ENCODE measurements around the gene NUDT2.

NUDT2 gene

DNA sequence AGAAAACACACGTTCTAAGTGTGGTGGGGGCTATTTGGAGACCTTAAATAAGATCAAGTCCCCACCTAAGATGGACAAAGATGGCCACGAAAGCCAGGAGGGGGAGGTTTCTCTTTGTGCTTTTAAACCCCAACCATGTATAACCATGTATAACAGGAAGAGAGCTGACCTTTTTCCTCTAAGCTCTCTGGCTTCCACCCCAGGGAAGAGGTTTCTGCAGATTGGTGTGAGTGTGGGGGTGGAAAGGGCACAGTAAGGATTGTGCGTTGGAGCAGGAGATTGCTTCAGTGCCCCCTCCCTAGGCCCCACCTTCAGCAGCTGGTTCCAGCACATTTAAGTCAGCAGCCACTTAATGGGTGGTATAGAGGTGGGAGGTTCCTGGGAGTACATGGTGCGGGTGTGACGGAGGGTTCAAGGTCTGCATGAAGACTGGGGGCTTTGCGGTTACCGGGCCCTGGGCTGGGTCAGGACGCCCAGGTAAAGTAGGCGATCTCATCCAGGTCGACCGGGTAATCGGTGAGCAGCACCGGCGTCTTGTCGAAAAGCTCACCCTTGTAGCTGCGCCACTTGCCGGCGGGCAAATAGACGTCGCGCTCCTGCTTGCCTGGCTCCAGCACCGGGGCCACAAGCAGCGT is 41.1 kb downstream of the NUDT2 start:
- DNase-seq (ENCODE audit: low read depth in 2 of 2, low spot score in 1 of 2), result no peak

DNA sequence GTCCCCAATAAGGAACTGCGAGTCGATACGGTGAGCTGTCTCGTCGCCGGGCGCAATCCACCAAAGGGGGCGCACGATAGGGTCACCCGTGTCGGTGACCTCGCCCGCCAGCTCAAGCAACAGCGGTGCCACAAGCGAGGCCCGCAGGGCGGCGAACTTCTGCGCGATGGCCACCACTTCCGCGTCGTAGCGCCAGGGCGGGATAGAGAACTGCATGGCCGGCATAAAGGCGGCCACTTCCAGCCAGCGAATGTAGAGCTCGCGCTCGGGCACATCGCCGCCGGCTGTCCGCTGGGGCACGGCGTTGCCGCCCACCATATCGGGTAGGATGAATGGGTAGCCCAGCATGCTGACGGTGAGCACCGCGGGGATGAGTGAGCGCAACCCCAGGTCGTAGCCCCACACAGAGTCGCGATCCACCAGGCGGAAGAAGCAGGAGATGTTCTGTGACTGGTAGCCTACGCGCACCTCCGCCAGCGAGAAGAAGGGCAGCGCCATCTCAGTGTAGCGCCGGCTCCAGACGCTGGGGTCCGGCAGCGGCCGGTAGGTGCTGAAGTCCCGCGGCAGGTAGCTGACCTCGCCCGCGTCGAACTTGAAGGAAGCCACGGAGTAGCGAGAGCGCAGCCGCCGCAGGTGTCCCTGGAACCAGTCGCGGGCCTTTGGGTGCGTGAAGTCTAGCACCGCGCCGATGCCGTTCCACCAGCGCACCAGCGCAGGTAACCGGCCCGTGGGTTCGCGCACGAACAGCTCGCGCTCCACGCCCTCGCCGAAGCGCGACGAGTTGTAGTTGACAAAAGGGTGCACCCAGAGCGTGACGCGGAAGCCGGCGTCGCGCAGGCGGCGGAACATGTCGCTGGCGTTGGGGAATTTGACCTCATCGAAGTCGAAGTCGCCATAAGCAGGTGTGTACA is 41.9 kb downstream of the NUDT2 start:
- DNase-seq (ENCODE audit: low read depth in 2 of 2, low spot score in 1 of 2), result no peak

DNA sequence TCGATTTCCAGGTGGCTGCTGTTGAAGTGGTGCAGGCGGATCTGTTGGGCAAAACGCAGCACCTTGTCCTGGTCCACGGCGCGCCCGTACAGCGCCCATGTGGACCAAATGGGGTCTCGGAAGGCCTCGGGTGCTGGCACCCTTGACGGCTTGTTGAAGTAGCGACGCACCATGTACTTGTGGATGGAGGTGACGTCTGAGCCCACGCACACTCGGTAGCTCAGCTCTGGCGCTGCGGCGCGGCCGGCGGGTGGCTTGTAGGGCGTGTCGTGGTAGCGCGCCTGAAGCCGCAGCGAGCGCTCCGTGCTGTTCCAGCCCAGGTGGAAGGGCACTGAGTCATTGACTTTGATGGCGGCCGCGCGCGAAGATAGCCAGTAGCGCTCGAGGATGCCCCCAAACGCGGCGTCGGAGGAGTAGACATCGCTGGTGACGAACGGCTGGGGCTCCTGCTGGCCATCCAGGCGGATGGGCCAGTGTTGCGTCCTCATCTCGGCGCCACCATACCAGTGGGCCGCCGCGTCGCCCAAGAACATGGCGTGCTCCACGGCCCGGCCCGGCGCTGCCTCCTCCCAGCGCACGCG is 42.6 kb downstream of the NUDT2 start:
- DNase-seq (ENCODE audit: low read depth in 2 of 2, low spot score in 1 of 2), result no peak

DNA sequence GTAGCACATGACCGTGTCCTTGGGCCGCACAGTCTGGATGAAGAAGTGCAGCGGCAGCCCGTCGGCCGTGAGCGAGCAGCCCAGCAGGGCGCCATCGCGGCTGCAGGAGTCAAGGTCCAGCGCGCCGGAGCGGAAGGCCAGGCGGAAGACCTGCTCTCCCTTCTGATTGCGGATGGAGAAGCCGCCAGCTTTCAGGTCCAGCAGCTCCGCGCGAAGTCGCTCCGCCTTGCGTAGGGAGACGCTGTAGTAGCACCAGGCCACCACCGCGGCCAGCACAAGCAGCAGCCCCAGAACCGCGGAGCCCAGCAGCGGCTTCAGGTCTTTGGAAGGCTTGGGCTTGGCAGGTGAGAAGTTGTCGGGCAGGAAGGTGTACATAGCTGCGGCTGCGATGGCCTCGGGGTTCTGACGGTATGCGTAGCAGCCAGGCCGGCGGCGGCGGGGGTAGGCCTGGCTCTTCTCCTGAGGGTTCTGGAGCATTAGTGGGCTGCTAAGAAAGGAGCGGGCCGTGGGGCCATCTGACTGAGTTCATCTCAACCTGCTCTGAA is 43.2 kb downstream of the NUDT2 start:
- DNase-seq (ENCODE audit: low read depth in 2 of 2, low spot score in 1 of 2), result no peak

DNA sequence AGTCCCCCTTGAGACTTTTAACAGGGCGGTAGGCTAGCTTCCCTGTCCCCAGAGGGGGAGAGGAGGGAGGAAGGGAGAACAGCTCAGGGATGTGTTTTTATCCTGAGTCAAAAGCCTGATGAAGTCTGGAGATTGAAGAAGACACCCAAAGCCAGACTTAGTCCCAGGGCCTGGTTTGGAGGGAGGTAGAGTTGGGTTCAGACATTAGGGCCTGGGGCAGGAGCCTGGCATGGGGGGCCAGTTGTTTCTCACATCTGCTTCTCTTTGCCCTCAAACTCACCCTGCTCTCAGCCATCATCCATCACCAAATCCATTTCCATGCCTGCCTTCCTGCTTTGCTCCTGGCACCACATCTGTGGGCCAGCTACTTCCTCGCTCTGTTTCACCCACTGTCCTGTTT is 44.4 kb downstream of the NUDT2 start:
- no peak for DNase-seq (ENCODE audit: low read depth in 2 of 2, low spot score in 1 of 2)

DNA sequence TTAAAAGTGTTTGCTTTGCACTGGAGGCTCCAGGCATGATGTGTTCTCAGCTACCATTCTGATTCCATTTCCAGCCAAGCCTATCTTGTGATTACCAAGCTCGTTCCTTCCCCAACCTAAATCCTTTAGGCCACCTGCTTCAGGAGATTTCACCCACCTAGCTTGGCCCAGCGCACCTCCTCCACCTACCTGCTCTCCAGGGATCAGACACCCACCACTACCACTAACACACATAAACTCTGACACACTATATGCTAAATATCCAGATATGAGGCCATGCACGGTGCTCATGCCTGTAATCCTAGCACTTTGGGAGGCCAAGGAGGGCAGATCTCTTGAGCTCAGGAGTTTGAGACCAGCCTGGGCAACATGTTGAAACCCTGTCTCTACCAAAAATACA is 45.0 kb downstream of the NUDT2 start:
- DNase-seq (ENCODE audit: low read depth in 2 of 2, low spot score in 1 of 2), result no peak

DNA sequence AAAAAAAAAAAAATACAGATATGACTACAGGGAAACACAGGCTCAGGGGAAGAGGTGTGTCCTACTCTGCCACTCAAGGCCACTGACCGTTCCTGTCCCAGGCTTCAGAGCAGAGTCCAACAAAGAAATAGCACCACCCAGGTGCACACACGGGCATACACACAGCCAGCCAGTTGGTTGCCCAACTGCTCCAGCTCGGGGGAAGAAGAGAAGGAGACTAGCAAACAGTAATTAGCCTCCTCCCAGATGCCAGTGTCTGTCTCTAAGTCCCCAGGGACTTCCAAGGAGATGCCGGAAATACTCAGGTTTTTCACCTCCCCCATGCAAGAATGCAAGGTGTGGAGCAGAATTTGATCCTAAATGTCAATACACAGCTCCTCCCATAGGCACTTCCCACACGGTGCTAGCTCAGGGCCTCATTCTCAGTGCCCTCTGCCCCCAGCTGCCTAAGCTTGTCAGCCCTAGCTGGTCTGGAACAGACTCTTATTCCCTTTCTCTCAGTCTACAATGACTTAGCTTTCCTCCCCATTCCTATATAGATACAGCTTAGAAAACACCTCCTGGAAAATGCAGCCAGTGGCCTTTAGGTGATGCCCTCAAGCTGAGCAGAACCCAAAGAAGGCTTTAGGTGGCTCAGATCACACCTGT is 45.7 kb downstream of the NUDT2 start:
- no peak for DNase-seq (ENCODE audit: low read depth in 2 of 2, low spot score in 1 of 2)

DNA sequence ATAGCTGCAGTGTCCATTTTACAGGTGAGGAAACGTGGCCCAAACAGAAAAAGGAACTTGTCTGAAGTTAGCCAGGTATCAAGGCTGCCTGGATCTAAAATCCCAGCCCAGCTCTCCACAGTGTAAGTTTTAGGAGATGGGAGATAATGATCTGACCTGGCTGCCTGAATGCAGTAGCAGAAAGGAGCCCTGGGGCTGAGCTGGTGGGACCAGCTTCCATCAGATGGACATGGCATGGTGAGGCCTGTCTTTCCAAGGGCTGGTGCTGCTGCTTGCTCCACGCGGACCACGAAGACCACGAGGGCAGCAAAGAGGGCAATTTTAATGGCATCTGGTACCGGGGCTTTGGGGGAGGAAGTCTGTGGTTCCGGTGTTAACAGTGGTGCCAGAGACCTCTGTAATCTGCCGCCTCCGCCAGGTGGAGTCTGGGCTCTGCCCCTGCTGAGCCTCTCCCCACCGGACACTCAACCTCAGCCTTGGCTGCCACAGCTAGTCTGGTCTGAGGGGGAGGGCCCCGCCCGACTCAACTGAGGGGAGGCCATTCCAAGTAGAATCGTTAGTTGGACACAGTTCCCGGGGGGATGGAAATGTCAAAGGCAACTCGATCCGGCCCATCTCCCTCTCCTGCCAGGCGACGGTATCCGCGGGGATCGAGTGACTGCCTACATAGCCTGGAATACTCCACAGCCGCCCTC is 46.7 kb downstream of the NUDT2 start:
- DNase-seq (ENCODE audit: low read depth in 2 of 2, low spot score in 1 of 2), result no peak

DNA sequence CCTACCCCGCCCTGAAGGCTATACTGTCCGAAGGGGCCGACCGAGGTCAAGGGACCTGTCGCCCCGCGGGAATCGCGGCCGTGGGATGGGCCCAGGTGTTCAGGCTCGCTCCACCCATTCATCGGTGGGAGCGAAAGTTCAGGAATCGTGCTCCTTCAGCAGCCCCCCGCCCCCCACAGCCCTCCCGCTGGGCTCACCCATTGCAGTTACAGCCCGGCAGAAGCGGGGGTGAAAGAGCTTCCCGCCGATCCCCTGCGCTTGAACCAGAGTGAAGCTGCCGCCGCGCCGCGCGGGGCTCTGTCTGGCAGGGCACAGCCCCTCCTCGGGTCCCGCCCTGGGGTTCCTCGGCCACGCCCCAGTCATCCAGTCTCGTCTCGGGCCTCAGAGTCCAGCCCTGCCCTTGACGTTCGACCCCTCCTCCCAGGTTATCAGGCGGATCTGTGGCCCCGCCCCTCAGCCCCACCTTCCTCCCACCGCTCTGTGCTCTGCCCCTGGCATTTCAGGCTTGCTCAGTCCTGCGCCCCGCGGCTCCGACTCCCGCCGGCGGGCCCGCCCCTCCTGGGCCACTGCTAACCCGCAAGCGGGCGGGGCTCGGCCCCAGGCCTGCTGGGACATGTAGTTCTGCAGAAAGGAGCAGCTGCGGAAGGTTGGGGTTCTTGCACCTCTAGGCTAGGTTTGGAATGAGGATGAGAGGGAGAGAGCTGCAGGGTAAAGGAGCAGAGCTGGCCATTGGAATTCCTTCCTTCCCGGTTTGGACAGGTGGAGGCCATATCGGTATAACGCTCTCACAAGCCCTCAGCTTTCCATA is 47.4 kb downstream of the NUDT2 start, which contains the start of gene MYORG:
Gene MYORG, minus strand, starts transcription at position 303 of the 808 bp plus-strand sequence. CDS start 3,955 bp downstream, outside the sequence.
- peak; percentile 81 to 95 for DNase-seq (ENCODE audit: low read depth in 2 of 2, low spot score in 1 of 2)

DNA sequence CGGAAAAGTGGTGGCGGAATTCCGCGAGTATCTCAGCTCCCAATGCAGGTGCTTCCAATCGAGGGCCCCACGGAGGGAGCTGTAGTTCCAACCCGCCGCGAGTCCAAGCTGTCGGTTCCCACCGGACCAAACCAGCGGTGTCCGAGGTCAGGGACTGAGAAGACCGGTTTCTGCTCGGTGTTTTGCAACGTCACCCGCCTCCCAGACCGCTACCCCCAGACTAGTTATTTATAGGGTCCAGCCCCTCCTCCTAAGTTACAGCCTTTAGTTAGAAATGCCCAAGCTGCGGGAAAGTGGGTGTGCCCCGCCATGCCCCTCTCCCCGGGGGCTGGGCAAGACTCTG is 48.0 kb downstream of the NUDT2 start:
- DNase-seq (ENCODE audit: low read depth in 2 of 2, low spot score in 1 of 2), result no peak

DNA sequence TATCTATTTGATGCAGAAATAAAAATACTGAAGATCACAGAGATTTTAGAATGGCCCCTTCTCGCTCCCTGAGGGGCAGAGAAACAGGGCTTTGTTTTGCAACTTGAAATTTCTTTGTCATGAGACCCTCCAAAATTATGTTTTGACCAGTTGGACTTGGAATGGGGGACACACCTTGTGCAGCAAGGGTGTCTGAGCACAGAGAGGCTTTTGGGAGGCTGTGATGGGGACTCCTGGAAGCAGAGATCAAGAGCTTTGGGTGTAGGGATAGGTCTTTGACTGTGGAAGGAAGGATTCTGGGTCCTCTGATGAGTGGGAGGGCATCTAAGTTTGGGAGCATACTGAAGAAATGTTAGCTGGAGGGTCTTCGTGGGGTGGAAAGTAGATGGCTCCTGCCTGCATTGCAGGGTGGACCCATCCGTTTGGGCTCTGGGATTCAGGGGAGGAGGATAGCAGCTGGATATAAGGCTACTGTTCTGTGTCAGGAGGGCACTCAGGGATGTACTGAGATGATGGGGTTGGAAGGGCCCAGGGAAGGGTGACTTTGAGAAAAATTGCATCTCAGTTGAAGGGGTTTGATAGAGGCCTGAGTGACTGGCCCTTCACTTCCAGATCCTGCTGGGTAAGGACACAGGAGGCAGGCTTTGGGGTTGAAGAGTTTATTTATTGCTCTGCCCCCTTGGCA is 49.1 kb downstream of the NUDT2 start:
- DNase-seq (ENCODE audit: low read depth in 2 of 2, low spot score in 1 of 2), result no peak

DNA sequence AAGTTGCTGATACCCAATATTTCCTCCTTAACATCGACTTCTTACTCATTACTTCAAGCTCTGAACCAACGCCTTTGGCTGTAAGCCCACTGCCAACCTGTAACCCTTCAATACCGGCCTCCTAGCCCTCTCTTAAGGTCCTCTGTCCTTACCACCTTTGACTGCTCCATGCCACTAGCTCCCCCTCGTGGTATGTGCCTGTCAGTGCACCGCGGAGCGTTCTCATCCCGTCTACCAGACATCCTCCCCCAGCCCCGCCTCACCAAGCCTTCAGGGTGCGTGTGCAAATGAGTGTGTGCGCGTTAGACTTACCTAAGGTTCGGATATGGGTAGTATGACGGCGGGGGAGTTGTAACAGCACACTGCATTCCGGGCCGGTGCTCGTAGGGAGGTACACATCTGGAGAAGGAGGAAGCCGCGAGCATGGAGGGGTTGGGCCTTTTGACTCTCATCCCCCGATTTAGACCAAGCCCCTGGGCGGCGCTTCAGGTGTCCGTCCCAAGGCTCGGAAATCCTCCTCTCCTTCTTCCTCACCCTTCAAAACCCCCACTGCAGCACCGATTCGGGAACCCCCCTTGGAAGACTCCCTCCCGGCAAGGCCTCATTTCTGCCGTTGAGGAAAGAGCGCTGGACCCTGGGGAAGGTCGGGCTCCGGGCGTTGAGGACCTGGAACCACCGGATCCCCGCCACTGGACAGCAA is 50.1 kb downstream of the NUDT2 start:
- peak; percentile 72 to 83 for DNase-seq (ENCODE audit: low read depth in 2 of 2, low spot score in 1 of 2)

DNA sequence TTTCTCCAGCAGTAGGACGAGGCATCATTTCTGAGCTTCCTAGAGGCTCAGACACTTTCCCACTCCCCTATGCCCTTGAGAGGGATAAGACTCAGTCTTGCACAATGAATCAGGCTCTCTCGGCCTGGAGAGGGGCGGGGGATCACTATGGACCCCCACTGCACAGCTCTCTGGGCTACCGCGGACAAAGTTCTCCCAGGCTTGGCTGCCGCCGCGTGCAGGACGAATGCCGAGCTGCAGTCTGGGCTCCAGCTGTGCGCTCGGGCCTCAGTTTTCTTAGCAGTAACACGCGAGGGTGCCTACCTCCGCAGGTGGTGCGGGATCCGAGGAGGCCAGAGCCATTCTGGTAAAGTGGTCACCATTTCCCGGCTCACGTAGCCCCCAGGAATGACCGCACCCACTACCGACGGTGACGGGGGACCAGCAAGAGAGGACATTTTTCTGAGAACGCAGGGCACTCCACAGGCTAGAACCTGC is 50.7 kb downstream of the NUDT2 start:
- no peak for DNase-seq (ENCODE audit: low read depth in 2 of 2, low spot score in 1 of 2)

DNA sequence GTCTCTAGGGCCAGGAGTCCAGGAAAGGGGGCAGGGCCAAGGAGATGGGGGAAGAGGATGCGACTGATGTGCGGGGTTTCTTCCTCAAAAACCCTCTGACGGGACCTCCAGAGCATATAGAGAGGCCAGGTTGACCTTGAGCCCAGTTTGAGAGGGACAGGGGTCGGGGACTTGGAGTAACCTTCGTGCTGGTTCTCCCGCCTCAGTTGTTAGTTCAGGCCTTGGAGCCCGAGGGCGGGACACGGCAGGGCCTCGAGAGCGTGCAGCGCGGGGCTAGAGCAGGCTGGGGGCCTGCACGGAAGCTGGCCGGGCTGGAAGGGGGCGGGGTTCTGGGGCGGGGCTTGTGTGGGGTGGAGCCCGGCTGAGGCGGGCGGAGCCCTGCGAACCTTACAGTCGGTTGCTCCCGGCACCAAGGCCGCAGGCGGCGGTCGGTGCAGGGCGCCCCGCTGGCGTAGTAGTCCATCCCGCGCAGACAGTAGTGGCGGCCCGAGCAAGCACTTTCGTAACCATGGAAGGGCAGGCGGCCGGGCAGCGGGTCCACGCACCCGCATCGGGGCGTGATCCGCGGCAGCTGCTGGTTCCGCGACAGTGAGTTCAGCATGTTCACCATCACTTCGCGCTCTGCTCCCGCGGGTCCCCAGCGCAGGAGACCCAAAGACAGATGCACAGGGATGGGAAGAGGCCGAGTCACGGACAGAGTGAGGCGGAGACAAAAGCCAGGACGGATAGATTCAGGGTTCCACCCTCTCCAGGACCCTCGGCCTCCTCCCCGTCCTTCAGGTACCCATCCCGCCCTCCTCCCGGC is 51.3 kb downstream of the NUDT2 start:
- peak in 1 of 2 donors; percentile 59 for DNase-seq (ENCODE audit: low read depth in 2 of 2, low spot score in 1 of 2)

DNA sequence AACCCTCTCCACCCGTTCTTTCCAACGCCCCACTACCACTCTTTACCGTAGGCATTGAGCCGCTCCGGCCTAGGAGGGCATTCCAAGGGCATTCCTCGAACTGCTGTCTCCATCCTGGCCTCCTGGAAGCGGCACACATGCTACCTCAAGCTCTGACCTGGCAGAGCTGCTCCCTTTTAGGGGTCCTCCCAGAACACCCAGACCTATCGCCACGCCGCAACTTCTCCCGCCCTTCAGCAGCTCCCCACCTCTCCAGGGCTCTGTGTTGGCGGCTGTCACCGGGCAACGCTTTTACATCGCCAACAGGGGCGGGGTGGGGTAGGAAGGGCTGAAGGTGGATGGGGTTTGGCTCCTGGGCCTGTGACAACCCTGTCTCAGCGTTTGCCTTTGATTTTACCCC is 52.0 kb downstream of the NUDT2 start:
- no peak for DNase-seq (ENCODE audit: low read depth in 2 of 2, low spot score in 1 of 2)

DNA sequence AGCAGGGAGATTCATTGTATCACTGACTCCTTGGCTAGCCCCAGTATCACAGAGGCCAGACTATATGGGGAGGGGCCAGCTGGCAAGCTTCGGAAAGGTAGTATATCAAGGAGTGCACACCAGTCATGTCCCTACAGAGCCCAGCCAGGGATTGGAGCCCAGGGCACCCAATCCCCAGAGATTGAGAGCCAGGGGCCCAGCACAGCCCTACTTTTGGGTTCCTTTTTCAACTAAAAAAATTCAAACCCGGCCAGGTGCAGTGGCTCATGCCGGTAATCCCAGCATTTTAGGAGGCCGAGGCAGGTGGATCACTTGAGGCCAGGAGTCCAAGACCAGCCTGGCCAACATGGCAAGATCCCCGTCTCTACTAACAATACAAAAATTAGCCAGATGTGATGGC is 52.7 kb downstream of the NUDT2 start:
- DNase-seq (ENCODE audit: low read depth in 2 of 2, low spot score in 1 of 2), result no peak

DNA sequence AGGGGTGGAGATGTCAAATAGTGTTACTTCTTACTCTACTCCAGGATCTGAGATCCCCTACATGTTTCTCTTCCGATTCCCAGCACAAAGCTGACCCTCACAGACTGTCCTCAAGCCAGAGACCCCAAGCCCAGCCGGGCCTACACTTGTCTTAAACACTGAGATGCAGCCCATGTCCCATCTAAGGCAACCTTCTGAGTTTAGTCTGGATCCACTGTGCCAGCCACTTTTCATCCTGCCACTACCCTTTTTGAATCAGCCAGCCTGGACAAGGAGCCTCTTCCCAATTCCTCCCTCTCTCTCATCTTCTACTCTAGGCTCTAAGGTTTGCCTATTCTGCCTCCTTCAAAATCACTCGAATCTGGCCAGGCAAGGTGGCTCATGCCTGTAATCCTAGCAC is 53.5 kb downstream of the NUDT2 start:
- no peak for DNase-seq (ENCODE audit: low read depth in 2 of 2, low spot score in 1 of 2)

DNA sequence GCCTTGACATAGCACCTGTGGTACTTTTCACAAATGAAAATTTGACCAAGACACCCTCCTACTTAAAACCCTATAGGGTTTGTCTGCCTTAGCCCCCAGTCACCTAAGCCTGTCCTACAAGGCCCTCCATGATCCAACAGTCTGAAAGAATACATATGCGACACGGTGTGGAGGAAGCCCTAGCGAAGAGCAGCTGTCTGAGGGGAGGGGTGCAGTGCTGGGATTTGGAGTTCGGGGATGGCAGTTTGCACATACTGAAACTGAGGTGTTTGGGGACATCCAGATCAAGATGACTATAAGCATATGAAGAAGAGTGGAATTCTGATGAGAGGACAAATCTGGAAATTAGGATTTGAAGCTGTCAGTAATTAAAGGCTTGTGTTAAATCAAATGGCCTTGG is 54.5 kb downstream of the NUDT2 start:
- no peak for DNase-seq (ENCODE audit: low read depth in 2 of 2, low spot score in 1 of 2)
